ENCODE data around the gene NACC2. TPM values are rescaled to one million over a fixed set of nuclear protein-coding genes. Genes with fewer than 3 reads are reported as not detected.

Gene NACC2
- polyA plus RNA-seq, 3 donors: 8.1 to 32.4 (median 8.7) TPM

GRCh38 chr9:136077491-136077890, 17.6 kb downstream of the NACC2 start:
- Histone ChIP-seq H3K9me3 (replicated peaks in 1 of 2; ENCODE audit: control insufficient read depth in 1 of 2, insufficient read depth in 1 of 2, low read length in 2 of 2) (no peaks in the 10 kb centered on the region), H3K9ac (ENCODE audit: insufficient read depth, low read length, poor library complexity, severe bottlenecking) (no peak overlapping the region), H3K4me1 (ENCODE audit: control insufficient read depth in 1 of 2, insufficient read depth in 2 of 2, low read length in 2 of 2) (peaks cover 72 to 81% of the 10 kb centered on the region in 2 donors), H3K4me3 (replicated peaks in 1 of 3; ENCODE audit: low read depth in 2 of 3, low read length in 3 of 3) (no peak overlapping the region), H2AFZ (ENCODE audit: insufficient read depth, low read depth, low read length, poor library complexity, severe bottlenecking) (no peak overlapping the region), H3K4me2 (replicated peaks; ENCODE audit: extremely low read depth, low read length, poor library complexity, severe bottlenecking) (no peak overlapping the region), H4K20me1 (ENCODE audit: insufficient read depth, low read length) (peaks cover 50% of the 10 kb centered on the region), H3K36me3 (replicated peaks in 1 of 2; ENCODE audit: control insufficient read depth in 1 of 2, insufficient read depth in 2 of 2, low read length in 2 of 2) (peaks cover 0 to 14% of the 10 kb centered on the region in 2 donors), H3K27ac (ENCODE audit: low read depth in 1 of 2, low read length in 2 of 2) (peak overlapping the region; percentile 68 to 99), H3K79me2 (ENCODE audit: insufficient read depth, low read length) (peaks cover 86% of the 10 kb centered on the region), H3K27me3 (ENCODE audit: control insufficient read depth in 2 of 2, insufficient read depth in 2 of 2, low read length in 2 of 2) (no peaks in the 10 kb centered on the region)
- Mint-ChIP-seq H3K27me3 (ENCODE audit: low read depth in 3 of 3) (peaks cover 0 to 6% (median 1%) of the 10 kb centered on the region in 3 donors), H3K27ac (peak overlapping the region; percentile 96 to 99 (median 99)), H3K4me1 (peaks cover 65% of the 10 kb centered on the region), H3K4me3 (peak overlapping the region; percentile 2 to 88), H3K9me3 (peaks cover 0 to 1% (median 0%) of the 10 kb centered on the region in 7 donors), H3K36me3 (peaks cover 21 to 39% of the 10 kb centered on the region in 2 donors)
- peak in 1 of 3 donors; percentile 30 for DNase-seq
- intact Hi-C loops (cut with micrococcal nuclease): loop anchor here in 1 of 2 donors (5.0 kb wide), 2 partner anchors 35 to 40 kb away; partner anchors contain the start of gene TMEM250
- TF ChIP-seq CTCF (IDR thresholded peaks at IDR 0.05): no peak
- no CpG with 5 or more reads among the region's 8 CpGs for WGBS (ENCODE audit: insufficient coverage)

GRCh38 chr9:136075881-136076678, 19.0 kb downstream of the NACC2 start:
- Histone ChIP-seq H2AFZ (ENCODE audit: insufficient read depth, low read depth, low read length, poor library complexity, severe bottlenecking) (peak overlapping the region; percentile 61), H3K4me1 (ENCODE audit: control insufficient read depth in 1 of 2, insufficient read depth in 2 of 2, low read length in 2 of 2) (peaks cover 60 to 67% of the 10 kb centered on the region in 2 donors), H3K9ac (ENCODE audit: insufficient read depth, low read length, poor library complexity, severe bottlenecking) (peak overlapping the region; percentile 75), H3K36me3 (replicated peaks in 1 of 2; ENCODE audit: control insufficient read depth in 1 of 2, insufficient read depth in 2 of 2, low read length in 2 of 2) (peaks cover 0 to 11% of the 10 kb centered on the region in 2 donors), H3K4me2 (replicated peaks; ENCODE audit: extremely low read depth, low read length, poor library complexity, severe bottlenecking) (peak overlapping the region; percentile 83), H3K79me2 (ENCODE audit: insufficient read depth, low read length) (peaks cover 86% of the 10 kb centered on the region), H3K4me3 (replicated peaks in 1 of 3; ENCODE audit: low read depth in 2 of 3, low read length in 3 of 3) (peak overlapping the region; percentile 14 to 67 (median 22)), H3K27ac (ENCODE audit: low read depth in 1 of 2, low read length in 2 of 2) (peak overlapping the region; percentile 94 to 99), H3K27me3 (ENCODE audit: control insufficient read depth in 2 of 2, insufficient read depth in 2 of 2, low read length in 2 of 2) (no peaks in the 10 kb centered on the region), H3K9me3 (replicated peaks in 1 of 2; ENCODE audit: control insufficient read depth in 1 of 2, insufficient read depth in 1 of 2, low read length in 2 of 2) (no peaks in the 10 kb centered on the region), H4K20me1 (ENCODE audit: insufficient read depth, low read length) (peaks cover 36% of the 10 kb centered on the region)
- WGBS (ENCODE audit: insufficient coverage): 3% methylated on average over 21 of the region's 26 CpGs
- H3K9me3 Mint-ChIP-seq: peaks cover 0 to 1% (median 0%) of the 10 kb centered on the region in 7 donors
- H3K4me1 Mint-ChIP-seq: peaks cover 55% of the 10 kb centered on the region
- intact Hi-C loops (cut with micrococcal nuclease): loop anchor here in 1 of 2 donors (5.0 kb wide), 2 partner anchors 34 to 41 kb away; partner anchors contain the start of gene TMEM250
- DNase-seq: peak; percentile 86 to 91 (median 86)
- H3K27ac Mint-ChIP-seq: peak overlapping the region; percentile 96 to 99 (median 99)
- peaks cover 0 to 6% (median 1%) of the 10 kb centered on the region in 3 donors for H3K27me3 Mint-ChIP-seq (ENCODE audit: low read depth in 3 of 3)
- H3K36me3 Mint-ChIP-seq: peaks cover 23 to 48% of the 10 kb centered on the region in 2 donors
- no peak for TF ChIP-seq CTCF (IDR thresholded peaks at IDR 0.05)
- peak overlapping the region; percentile 78 to 88 for H3K4me3 Mint-ChIP-seq

Measured in CD14-positive monocyte (primary cell).